CD1c-positive myeloid dendritic cell (primary cell): ENCODE results near the gene CD9.
"Not testable (repeated sequence)": the region's sequence is repeated elsewhere in the genome, so short reads cannot be mapped to it uniquely, and the experiment has no call there.

ENCODE experiments used
- DNase-seq: peaks from one replicate; pipeline ENCODE4 v3.0.0-alpha.2; 2016; ENCODE audit errors: extremely low spot score

The CD9 gene

GRCh38 chr12:6200256-6201212 is at the start of gene CD9:
CD9 (plus strand) TSS chr12:6200400; CDS start chr12:6200500, 100 bp downstream.
- DNase-seq: peak; percentile 58

- peak; percentile 37 for DNase-seq
Measured at GRCh38 chr12:6154730-6155459, 45.3 kb upstream of the CD9 start.

- no peak for DNase-seq
Measured at GRCh38 chr12:6157482-6157881, 42.7 kb upstream of the CD9 start.

- DNase-seq: no peak
Measured at GRCh38 chr12:6158255-6158654, 41.9 kb upstream of the CD9 start.

- no peak for DNase-seq
Measured at GRCh38 chr12:6158749-6159148, 41.5 kb upstream of the CD9 start.

- not testable (repeated sequence) for DNase-seq
Measured at GRCh38 chr12:6159166-6160011, 40.8 kb upstream of the CD9 start.

- DNase-seq: not testable (repeated sequence)
Measured at GRCh38 chr12:6160049-6160649, 40.1 kb upstream of the CD9 start.

- DNase-seq: no peak
Measured at GRCh38 chr12:6161124-6161882, 38.9 kb upstream of the CD9 start.

GRCh38 chr12:6163416-6164060 is 36.7 kb upstream of the CD9 start:
- DNase-seq: peak; percentile 53

- no peak for DNase-seq
Measured at GRCh38 chr12:6165395-6165794, 34.8 kb upstream of the CD9 start.

- no peak for DNase-seq
Measured at GRCh38 chr12:6166808-6167207, 33.4 kb upstream of the CD9 start.

- peak; percentile 98 for DNase-seq
Measured at GRCh38 chr12:6167327-6168280, 32.6 kb upstream of the CD9 start.

- DNase-seq: no peak
Measured at GRCh38 chr12:6171409-6172015, 28.7 kb upstream of the CD9 start.

- no peak for DNase-seq
Measured at GRCh38 chr12:6172086-6172485, 28.1 kb upstream of the CD9 start.

- no peak for DNase-seq
Measured at GRCh38 chr12:6172862-6173261, 27.3 kb upstream of the CD9 start.

GRCh38 chr12:6177642-6178358 is 22.4 kb upstream of the CD9 start:
- peak; percentile 39 for DNase-seq

- no peak for DNase-seq
Measured at GRCh38 chr12:6178981-6179761, 21.0 kb upstream of the CD9 start.
